DOHH2 (cell line): ENCODE data around the gene SUN3.

Experiments used
- H3F3A ChIP-seq: fragments of 200-600 bp; sonication (generic), shearing (Covaris generic); 2 replicates; pipeline ENCODE4 v1.6.0; 2016; ENCODE audit warnings: antibody characterized with exemption, mild to moderate bottlenecking; ENCODE audit not compliant: control insufficient read depth, insufficient read depth
- H3K27ac ChIP-seq: fragments of 200-600 bp; sonication (generic); 2 replicates; pipeline ENCODE4 v1.5.1; 2014; ENCODE audit warnings: low read depth, mild to moderate bottlenecking, low read length, moderate library complexity
- H3K27me3 ChIP-seq: fragments of 200-600 bp; sonication (generic); 2 replicates; pipeline ENCODE4 v1.6.1; 2014; ENCODE audit warnings: mild to moderate bottlenecking, low read length, mixed read lengths; ENCODE audit not compliant: control insufficient read depth
- H3K36me3 ChIP-seq: fragments of 200-600 bp; sonication (generic); 2 replicates; pipeline ENCODE4 v1.6.1; 2014; ENCODE audit warnings: mild to moderate bottlenecking, low read length, moderate library complexity, mixed read lengths; ENCODE audit not compliant: control insufficient read depth
- H3K4me1 ChIP-seq: fragments of 200-600 bp; sonication (generic); 2 replicates; pipeline ENCODE4 v1.6.1; 2014; ENCODE audit warnings: mild to moderate bottlenecking, low read length, mixed read lengths; ENCODE audit not compliant: control insufficient read depth
- H3K4me2 ChIP-seq: fragments of 200-600 bp; sonication (generic); 2 replicates; pipeline ENCODE4 v1.6.0; 2014; ENCODE audit warnings: mild to moderate bottlenecking, low read length, moderate library complexity
- H3K4me3 ChIP-seq: fragments of 200-600 bp; sonication (generic); 2 replicates; pipeline ENCODE4 v1.5.1; 2014; ENCODE audit warnings: mild to moderate bottlenecking, low read length, mixed read lengths
- H3K79me2 ChIP-seq: fragments of 200-600 bp; sonication (generic); 2 replicates; pipeline ENCODE4 v1.6.1; 2014; ENCODE audit warnings: mild to moderate bottlenecking, low read length, mixed read lengths; ENCODE audit not compliant: control insufficient read depth
- H3K9me2 ChIP-seq: fragments of 200-600 bp; sonication (generic); replicated peaks from 2 replicates; pipeline ENCODE4 v1.6.1; 2014; ENCODE audit warnings: mild to moderate bottlenecking, low read length, mixed read lengths; ENCODE audit not compliant: control insufficient read depth
- H3K9me3 ChIP-seq: fragments of 200-600 bp; sonication (generic); 2 replicates; pipeline ENCODE4 v1.6.1; 2014; ENCODE audit warnings: antibody characterized with exemption, low read length, mixed read lengths; ENCODE audit not compliant: control insufficient read depth, insufficient read depth
- H4K20me1 ChIP-seq: fragments of 200-600 bp; sonication (generic); 2 replicates; pipeline ENCODE4 v1.6.0; 2014; ENCODE audit warnings: low read depth, mild to moderate bottlenecking, antibody characterized with exemption, low read length, moderate library complexity; ENCODE audit not compliant: control insufficient read depth, insufficient read depth
- CTCF ChIP-seq: fragments of 200-600 bp; sonication (generic); IDR thresholded peaks from one replicate; pipeline ENCODE4 v1.5.1; 2014; ENCODE audit warnings: antibody characterized with exemption, mild to moderate bottlenecking, low read depth, low read length; ENCODE audit not compliant: poor library complexity, severe bottlenecking
- EZH2phosphoT487 ChIP-seq: fragments of 200-600 bp; sonication (generic); IDR thresholded peaks from 2 replicates; pipeline ENCODE4 v1.6.1; 2017; ENCODE audit warnings: borderline replicate concordance, mild to moderate bottlenecking, antibody characterized with exemption, low read length, moderate library complexity, mixed read lengths

SUN3 gene

GRCh38 chr7:48011951-48012350 lies 17.0 kb downstream of the SUN3 start:
- H3K79me2 ChIP-seq = no peaks in the 10 kb centered on the region
- H3K27ac ChIP-seq = no peak overlapping the region
- TF ChIP-seq CTCF (no peak), EZH2phosphoT487 (no peak)
- H3K9me2 ChIP-seq = no peaks in the 10 kb centered on the region
- 0 out of 2 replicates have a peak, but pooled peaks cover 4% of the 10 kb centered on the region for H3K4me1 ChIP-seq
- no peak overlapping the region for H3K4me2 ChIP-seq
- no peak overlapping the region for H3K4me3 ChIP-seq
- no peaks in the 10 kb centered on the region for H3K36me3 ChIP-seq
- no peaks in the 10 kb centered on the region for H3K9me3 ChIP-seq
- H3F3A ChIP-seq = no peaks in the 10 kb centered on the region
- H3K27me3 ChIP-seq = no peaks in the 10 kb centered on the region; the same call in 1 of the 2 replicates
- no peaks in the 10 kb centered on the region for H4K20me1 ChIP-seq

- 0 out of 2 replicates have a peak, but pooled peaks cover 4% of the 10 kb centered on the region for H3K4me1 ChIP-seq
- H3K27me3 ChIP-seq = no peaks in the 10 kb centered on the region; the same call in 1 of the 2 replicates
- TF ChIP-seq CTCF (no peak), EZH2phosphoT487 (no peak)
- no peaks in the 10 kb centered on the region for H3K9me2 ChIP-seq
- no peak overlapping the region for H3K27ac ChIP-seq
- no peaks in the 10 kb centered on the region for H3K9me3 ChIP-seq
- H3K4me3 ChIP-seq = no peak overlapping the region
- no peaks in the 10 kb centered on the region for H3K79me2 ChIP-seq
- no peak overlapping the region for H3K4me2 ChIP-seq
- no peaks in the 10 kb centered on the region for H3F3A ChIP-seq
- no peaks in the 10 kb centered on the region for H4K20me1 ChIP-seq
- no peaks in the 10 kb centered on the region for H3K36me3 ChIP-seq
Observed at GRCh38 chr7:48011323-48011722, 17.6 kb downstream of the SUN3 start.

GRCh38 chr7:48009954-48010353 lies 19.0 kb downstream of the SUN3 start:
- H3K4me1 ChIP-seq = 0 out of 2 replicates have a peak, but pooled peaks cover 4% of the 10 kb centered on the region
- no peak for TF ChIP-seq CTCF
- no peak for TF ChIP-seq EZH2phosphoT487
- H4K20me1 ChIP-seq = no peaks in the 10 kb centered on the region
- no peaks in the 10 kb centered on the region for H3K9me3 ChIP-seq
- no peaks in the 10 kb centered on the region for H3K79me2 ChIP-seq
- H3F3A ChIP-seq = no peaks in the 10 kb centered on the region
- no peak overlapping the region for H3K27ac ChIP-seq
- no peaks in the 10 kb centered on the region for H3K9me2 ChIP-seq
- H3K27me3 ChIP-seq = peaks cover 3% of the 10 kb centered on the region
- no peak overlapping the region for H3K4me2 ChIP-seq
- no peaks in the 10 kb centered on the region for H3K36me3 ChIP-seq
- no peak overlapping the region for H3K4me3 ChIP-seq

GRCh38 chr7:48009257-48009656 lies 19.6 kb downstream of the SUN3 start:
- H3K4me2 ChIP-seq = no peak overlapping the region
- H3K9me2 ChIP-seq = no peaks in the 10 kb centered on the region
- no peaks in the 10 kb centered on the region for H3K36me3 ChIP-seq
- TF ChIP-seq CTCF (no peak), EZH2phosphoT487 (no peak)
- no peaks in the 10 kb centered on the region for H3K79me2 ChIP-seq
- no peaks in the 10 kb centered on the region for H3K9me3 ChIP-seq
- H4K20me1 ChIP-seq = no peaks in the 10 kb centered on the region
- H3K4me1 ChIP-seq = 0 out of 2 replicates have a peak, but pooled peaks cover 4% of the 10 kb centered on the region
- no peak overlapping the region for H3K27ac ChIP-seq
- H3K27me3 ChIP-seq = peaks cover 9% of the 10 kb centered on the region
- no peaks in the 10 kb centered on the region for H3F3A ChIP-seq
- no peak overlapping the region for H3K4me3 ChIP-seq
